Neural cell (in vitro differentiated cells): Measurements from ENCODE around the gene FAM241A. TPM values are rescaled to one million over a fixed set of nuclear protein-coding genes. Genes with fewer than 3 reads are reported as not detected.
"Not testable (repeated sequence)": the region's sequence is repeated elsewhere in the genome, so short reads cannot be mapped to it uniquely, and the experiment has no call there.

Experiments used
- H2AFZ ChIP-seq: fragments of 200-600, 300-800 bp; sonication (generic), shearing (Covaris generic); 2 replicates; pipeline ENCODE4 v1.6.0; 2014; ENCODE audit warnings: low read depth, mild to moderate bottlenecking, antibody characterized with exemption, low read length, moderate library complexity
- H3F3A ChIP-seq: fragments of 200-600 bp; shearing (Covaris generic); 2 replicates; pipeline ENCODE4 v1.6.1; 2016; ENCODE audit warnings: mild to moderate bottlenecking, moderate library complexity, mixed read lengths, antibody characterized with exemption, low read length; ENCODE audit not compliant: insufficient read depth, poor library complexity, severe bottlenecking
- H3K27ac ChIP-seq: fragments of 200-600, 300-800 bp; sonication (generic), shearing (Covaris generic); 2 replicates; pipeline ENCODE4 v1.5.1; 2014; ENCODE audit warnings: mild to moderate bottlenecking, low read length, moderate library complexity
- H3K27me3 ChIP-seq: fragments of 300-800, 200-600 bp; sonication (generic), shearing (Covaris generic); 2 replicates; pipeline ENCODE4 v1.6.0; 2014; ENCODE audit warnings: mild to moderate bottlenecking, low read depth, low read length, moderate library complexity; ENCODE audit not compliant: insufficient read depth
- H3K36me3 ChIP-seq: fragments of 300-800, 200-600 bp; sonication (generic), shearing (Covaris generic); 2 replicates; pipeline ENCODE4 v1.5.1; 2014; ENCODE audit warnings: mild to moderate bottlenecking, antibody characterized with exemption, low read length, moderate library complexity; ENCODE audit not compliant: insufficient read depth
- H3K4me2 ChIP-seq: fragments of 300-800, 200-600 bp; sonication (generic), shearing (Covaris generic); 2 replicates; pipeline ENCODE4 v1.6.0; 2014; ENCODE audit warnings: mild to moderate bottlenecking, low read length
- H3K4me3 ChIP-seq: fragments of 300-800, 200-600 bp; sonication (generic), shearing (Covaris generic); 2 replicates; pipeline ENCODE4 v1.5.1; 2014; ENCODE audit warnings: mild to moderate bottlenecking, low read length, moderate library complexity
- H3K79me2 ChIP-seq: fragments of 200-600 bp; shearing (Covaris generic); replicated peaks from 2 replicates; pipeline ENCODE4 v1.6.0; 2014; ENCODE audit warnings: mild to moderate bottlenecking, low read length, moderate library complexity; ENCODE audit not compliant: insufficient read depth
- H3K9ac ChIP-seq: fragments of 300-800, 200-600 bp; sonication (generic), shearing (Covaris generic); 2 replicates; pipeline ENCODE4 v1.6.1; 2016; ENCODE audit warnings: mild to moderate bottlenecking, low read length, mixed read lengths
- H3K9me2 ChIP-seq: fragments of 200-600 bp; shearing (Covaris generic); 2 replicates; pipeline ENCODE4 v1.6.1; 2016; ENCODE audit warnings: mild to moderate bottlenecking, low read length, mixed read lengths; ENCODE audit not compliant: insufficient read depth
- H3K9me3 ChIP-seq: fragments of 200-600, 300-800 bp; sonication (generic), shearing (Covaris generic); 2 replicates; pipeline ENCODE4 v1.6.1; 2016; ENCODE audit warnings: mild to moderate bottlenecking, mixed run types, low read length, moderate library complexity, mixed read lengths
- H4K20me1 ChIP-seq: fragments of 200-600 bp; shearing (Covaris generic); 2 replicates; pipeline ENCODE4 v1.6.1; 2016; ENCODE audit warnings: mild to moderate bottlenecking, mixed run types; ENCODE audit not compliant: insufficient read depth
- CTCF ChIP-seq: fragments of 450-650 bp; IDR thresholded peaks from 2 replicates; pipeline ENCODE4 v1.5.1; 2014; ENCODE audit warnings: antibody characterized with exemption, mild to moderate bottlenecking, moderate library complexity; ENCODE audit not compliant: poor library complexity, severe bottlenecking
- EP300 ChIP-seq: fragments of 450-650 bp; conservative IDR thresholded peaks from 2 replicates; pipeline ENCODE4 v1.6.1; 2014; ENCODE audit warnings: antibody characterized with exemption, mild to moderate bottlenecking, moderate library complexity; ENCODE audit not compliant: poor library complexity, severe bottlenecking
- EZH2 ChIP-seq: fragments of 200-600, 300-800 bp; shearing (Covaris generic), sonication (generic); IDR thresholded peaks from 2 replicates; pipeline ENCODE4 v1.6.1; 2014; ENCODE audit warnings: antibody characterized with exemption, low read length, borderline replicate concordance, mild to moderate bottlenecking; ENCODE audit not compliant: insufficient read depth, poor library complexity, severe bottlenecking
- MXI1 ChIP-seq: fragments of 450-650 bp; conservative IDR thresholded peaks from 2 replicates; pipeline ENCODE4 v1.6.1; 2014; ENCODE audit warnings: antibody characterized with exemption, mild to moderate bottlenecking; ENCODE audit not compliant: poor library complexity, severe bottlenecking
- POLR2AphosphoS5 ChIP-seq: IDR thresholded peaks from 2 replicates; pipeline ENCODE4 v1.6.1; 2012
- RAD21 ChIP-seq: fragments of 450-650 bp; conservative IDR thresholded peaks from 2 replicates; pipeline ENCODE4 v1.6.1; 2014; ENCODE audit warnings: antibody characterized with exemption, mild to moderate bottlenecking, moderate library complexity
- REST ChIP-seq: IDR thresholded peaks from 2 replicates; pipeline ENCODE4 v1.6.1; 2012; ENCODE audit warnings: borderline replicate concordance
- SMC3 ChIP-seq: fragments of 450-650 bp; conservative IDR thresholded peaks from 2 replicates; pipeline ENCODE4 v1.6.1; 2014; ENCODE audit warnings: antibody characterized with exemption, mild to moderate bottlenecking, moderate library complexity; ENCODE audit not compliant: poor library complexity
- TAF1 ChIP-seq: IDR thresholded peaks from 2 replicates; pipeline ENCODE4 v1.6.1; 2012; ENCODE audit warnings: low read depth
- polyA plus RNA-seq: library from polyadenylated mRNA; depleted of rRNA; stranded (reverse); fragments of >200 nt; gene quantifications from 2 replicates; pipeline ENCODE4 v1.2.3, GENCODE V29; 2014

The FAM241A gene
- polyA plus RNA-seq, 1 donor from 2014 or later = 0.59 TPM

GRCh38 chr4:112156553-112156952 lies 11.3 kb downstream of the FAM241A start:
- H3K9ac ChIP-seq = no peak overlapping the region
- no peaks in the 10 kb centered on the region for H3K27me3 ChIP-seq
- no peak overlapping the region for H3K27ac ChIP-seq
- no peaks in the 10 kb centered on the region for H3F3A ChIP-seq
- no peaks in the 10 kb centered on the region for H3K79me2 ChIP-seq
- no peaks in the 10 kb centered on the region for H3K36me3 ChIP-seq
- TF ChIP-seq EZH2 = no peak
- TF ChIP-seq MXI1 = no peak
- TF ChIP-seq EP300 = no peak
- no peak for TF ChIP-seq TAF1
- TF ChIP-seq POLR2AphosphoS5 = no peak
- TF ChIP-seq CTCF = no peak
- TF ChIP-seq REST = no peak
- TF ChIP-seq RAD21 = no peak
- no peak for TF ChIP-seq SMC3
- H3K9me2 ChIP-seq = no peaks in the 10 kb centered on the region
- H4K20me1 ChIP-seq = no peaks in the 10 kb centered on the region
- H3K9me3 ChIP-seq = no peaks in the 10 kb centered on the region
- no peak overlapping the region for H2AFZ ChIP-seq
- no peak overlapping the region for H3K4me2 ChIP-seq
- H3K4me3 ChIP-seq = no peak overlapping the region

GRCh38 chr4:112163706-112164105 lies 18.5 kb downstream of the FAM241A start:
- H3K27ac ChIP-seq, H4K20me1 ChIP-seq, H3K27me3 ChIP-seq, H2AFZ ChIP-seq, H3F3A ChIP-seq, H3K4me2 ChIP-seq, H3K36me3 ChIP-seq, H3K9ac ChIP-seq, H3K9me2 ChIP-seq, H3K4me3 ChIP-seq, H3K9me3 ChIP-seq, H3K79me2 ChIP-seq: not testable (repeated sequence)

DNA sequence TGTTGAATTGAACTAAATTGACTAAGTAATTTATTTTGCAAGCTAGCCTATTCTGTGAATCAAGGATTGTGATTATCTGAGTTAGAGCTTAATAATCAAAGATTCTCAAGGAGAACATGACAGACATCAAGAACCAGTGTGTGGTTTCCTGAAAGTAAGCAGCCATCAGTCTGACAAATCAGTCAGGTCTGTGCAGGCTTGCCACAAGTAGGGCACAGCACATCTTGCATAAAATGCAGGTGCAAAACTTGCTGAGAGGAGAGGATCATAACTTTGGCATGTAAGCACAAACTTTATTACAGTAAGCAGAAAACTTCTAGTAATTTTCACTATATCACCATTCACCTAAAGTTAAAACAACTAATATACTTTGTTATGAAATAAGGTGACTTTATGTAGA lies 22.5 kb downstream of the FAM241A start:
- Histone ChIP-seq H3K9ac (no peak overlapping the region), H3K79me2 (no peaks in the 10 kb centered on the region), H3K9me3 (no peaks in the 10 kb centered on the region), H3F3A (no peaks in the 10 kb centered on the region), H3K9me2 (no peaks in the 10 kb centered on the region), H3K36me3 (no peaks in the 10 kb centered on the region), H3K4me3 (no peak overlapping the region), H3K4me2 (no peak overlapping the region), H3K27me3 (no peaks in the 10 kb centered on the region), H2AFZ (no peak overlapping the region), H3K27ac (no peak overlapping the region), H4K20me1 (no peaks in the 10 kb centered on the region)
- TF ChIP-seq EP300 (no peak), EZH2 (no peak), REST (no peak), TAF1 (no peak), RAD21 (no peak), POLR2AphosphoS5 (no peak), MXI1 (no peak), CTCF (no peak), SMC3 (no peak)
